Peyer's patch (tissue), 4 donors: ENCODE results near the gene DHRSX.

Experiments used
- POLR2A ChIP-seq, 2 donors: fragments of 450-650 bp; IDR thresholded peaks; one replicate each; pipeline ENCODE4 v1.5.1; 2017; ENCODE audit warnings: antibody characterized with exemption in 2 of 2, mild to moderate bottlenecking in 2 of 2, moderate library complexity in 2 of 2
- TF ChIP-seq, protein P1 (sequence below), 6 experiments: fragments of 450-650 bp in 4 of 6; fragments of 200-600 bp in 2 of 6; sonication (generic) in 1 of 6; IDR thresholded peaks; one replicate each; pipeline ENCODE4 v1.5.1; 2017 to 2019; ENCODE audit warnings: antibody characterized with exemption in 6 of 6, mild to moderate bottlenecking in 3 of 6, moderate library complexity in 1 of 6

DNA sequence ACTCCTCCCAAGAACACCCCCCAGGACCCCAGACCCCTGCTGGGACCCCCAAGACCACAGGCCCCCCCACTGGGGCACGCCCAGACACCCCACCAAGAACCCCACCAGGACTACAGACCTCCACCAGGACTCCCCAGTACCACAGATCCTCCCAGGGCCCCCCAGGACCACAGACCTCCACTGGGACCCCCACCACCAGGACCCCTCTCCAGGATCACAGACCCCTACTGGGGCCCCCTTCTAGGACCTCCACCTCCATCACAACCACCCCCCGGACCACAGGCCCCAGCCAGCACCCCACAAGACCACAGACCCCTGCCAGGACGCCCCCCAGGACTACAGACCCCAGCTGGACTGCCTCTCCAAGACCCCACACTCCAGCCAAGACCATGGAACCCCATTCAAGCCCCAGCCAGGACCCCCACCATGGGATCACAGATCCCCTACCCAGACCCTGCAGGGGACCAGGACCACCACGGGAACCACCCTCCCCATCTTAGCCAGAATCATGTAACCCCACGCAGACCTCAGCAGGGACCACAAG lies 855 bp upstream of the DHRSX start:
- TF ChIP-seq, protein P1, sequence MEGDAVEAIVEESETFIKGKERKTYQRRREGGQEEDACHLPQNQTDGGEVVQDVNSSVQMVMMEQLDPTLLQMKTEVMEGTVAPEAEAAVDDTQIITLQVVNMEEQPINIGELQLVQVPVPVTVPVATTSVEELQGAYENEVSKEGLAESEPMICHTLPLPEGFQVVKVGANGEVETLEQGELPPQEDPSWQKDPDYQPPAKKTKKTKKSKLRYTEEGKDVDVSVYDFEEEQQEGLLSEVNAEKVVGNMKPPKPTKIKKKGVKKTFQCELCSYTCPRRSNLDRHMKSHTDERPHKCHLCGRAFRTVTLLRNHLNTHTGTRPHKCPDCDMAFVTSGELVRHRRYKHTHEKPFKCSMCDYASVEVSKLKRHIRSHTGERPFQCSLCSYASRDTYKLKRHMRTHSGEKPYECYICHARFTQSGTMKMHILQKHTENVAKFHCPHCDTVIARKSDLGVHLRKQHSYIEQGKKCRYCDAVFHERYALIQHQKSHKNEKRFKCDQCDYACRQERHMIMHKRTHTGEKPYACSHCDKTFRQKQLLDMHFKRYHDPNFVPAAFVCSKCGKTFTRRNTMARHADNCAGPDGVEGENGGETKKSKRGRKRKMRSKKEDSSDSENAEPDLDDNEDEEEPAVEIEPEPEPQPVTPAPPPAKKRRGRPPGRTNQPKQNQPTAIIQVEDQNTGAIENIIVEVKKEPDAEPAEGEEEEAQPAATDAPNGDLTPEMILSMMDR (IDR thresholded peaks at IDR 0.05), result no peak
- TF ChIP-seq POLR2A (IDR thresholded peaks at IDR 0.05), result no peak
